Tibial artery (tissue), 4 donors: ENCODE results near the gene HAGHL.

Experiments
- DNase-seq, 2 donors: peaks; one replicate each; pipeline ENCODE4 v3.0.0-alpha.2; 2019
- H3K27ac ChIP-seq, 2 donors: fragments of 200-600 bp; sonication (generic) in 1 of 2; 1 replicate in 1 of 2; 2 replicates in 1 of 2; pipeline ENCODE4 v1.5.1; 2018 to 2019; ENCODE audit warnings: mild to moderate bottlenecking in 1 of 2
- H3K27me3 ChIP-seq, 2 donors: fragments of 200-600 bp; sonication (generic) in 1 of 2; one replicate each; pipeline versions ENCODE4 v1.5.1 to v1.6.0; 2016 to 2019
- H3K36me3 ChIP-seq, 3 donors: fragments of 200-600 bp; sonication (generic) in 2 of 3; one replicate each; pipeline ENCODE4 v1.5.1; 2016 to 2019; ENCODE audit warnings: mild to moderate bottlenecking in 2 of 3
- H3K4me1 ChIP-seq, 4 donors: fragments of 200-600 bp; sonication (generic) in 2 of 4; 1 replicate in 3 of 4; 2 replicates in 1 of 4; pipeline ENCODE4 v1.5.1; 2016 to 2019
- H3K4me3 ChIP-seq, 2 donors: fragments of 200-600 bp; sonication (generic) in 1 of 2; 1 replicate in 1 of 2; 2 replicates in 1 of 2; pipeline ENCODE4 v1.5.1; 2018 to 2019; ENCODE audit warnings: mild to moderate bottlenecking in 2 of 2
- H3K9me3 ChIP-seq, 3 donors: fragments of 200-600 bp; sonication (generic) in 1 of 3; one replicate each; pipeline ENCODE4 v1.5.1; 2016 to 2019
- CTCF ChIP-seq, 2 experiments: fragments of 200-600 bp in 1 of 2; fragments of 450-650 bp in 1 of 2; IDR thresholded peaks; one replicate each; pipeline ENCODE4 v1.5.1; 2017 to 2019; ENCODE audit warnings: antibody characterized with exemption in 2 of 2, mild to moderate bottlenecking in 1 of 2, moderate library complexity in 1 of 2
- intact Hi-C: fragments of 100-400 bp; cut with DNase I; formaldehyde crosslinking; loops from one replicate; pipeline ENCODE4 v1.15.0; 2023; ENCODE audit warnings: low total_unique reads

Gene HAGHL

GRCh38 chr16:726188-726437 is 793 bp upstream of the HAGHL start:
- Histone ChIP-seq H3K4me3 (no peak overlapping the region), H3K27ac (no peak overlapping the region), H3K9me3 (no peaks in the 10 kb centered on the region), H3K27me3 (peaks cover 0 to 45% of the 10 kb centered on the region in 2 donors), H3K36me3 (peaks cover 0 to 19% (median 0%) of the 10 kb centered on the region in 3 donors), H3K4me1 (peaks cover 0 to 45% (median 38%) of the 10 kb centered on the region in 4 donors)
- TF ChIP-seq CTCF (IDR thresholded peaks at IDR 0.05), result no peak
- DNase-seq, result no peak
- intact Hi-C loops, result no loop called here

GRCh38 chr16:727291-727977 is 528 bp downstream of the HAGHL start:
- Histone ChIP-seq H3K4me1 (peaks cover 0 to 32% (median 29%) of the 10 kb centered on the region in 4 donors), H3K9me3 (no peaks in the 10 kb centered on the region), H3K36me3 (peaks cover 0 to 32% (median 5%) of the 10 kb centered on the region in 3 donors), H3K27ac (no peak overlapping the region), H3K27me3 (peaks cover 0 to 45% of the 10 kb centered on the region in 2 donors), H3K4me3 (peak overlapping the region; percentile 39 to 44)
- DNase-seq, result no peak
- intact Hi-C loops, result no loop called here
- TF ChIP-seq CTCF (IDR thresholded peaks at IDR 0.05), result no peak

- H3K4me3 ChIP-seq, result peak overlapping the region; percentile 39 to 44
- H3K27me3 ChIP-seq, result peaks cover 0 to 45% of the 10 kb centered on the region in 2 donors
- no peak for TF ChIP-seq CTCF (IDR thresholded peaks at IDR 0.05)
- no peak overlapping the region for H3K27ac ChIP-seq
- peaks cover 0 to 31% (median 29%) of the 10 kb centered on the region in 4 donors for H3K4me1 ChIP-seq
- DNase-seq, result peak in 1 of 2 donors; percentile 49
- peaks cover 6 to 41% (median 13%) of the 10 kb centered on the region in 3 donors for H3K36me3 ChIP-seq
- no peaks in the 10 kb centered on the region for H3K9me3 ChIP-seq
- intact Hi-C loops, result no loop called here
Measured at GRCh38 chr16:728131-728889, 1.4 kb downstream of the HAGHL start.

- no peaks in the 10 kb centered on the region for H3K9me3 ChIP-seq
- TF ChIP-seq CTCF (IDR thresholded peaks at IDR 0.05), result no peak
- H3K36me3 ChIP-seq, result peaks cover 14 to 49% (median 21%) of the 10 kb centered on the region in 3 donors
- peaks cover 0 to 45% of the 10 kb centered on the region in 2 donors for H3K27me3 ChIP-seq
- H3K27ac ChIP-seq, result no peak overlapping the region
- peaks cover 0 to 31% (median 29%) of the 10 kb centered on the region in 4 donors for H3K4me1 ChIP-seq
- DNase-seq, result no peak
- intact Hi-C loops, result no loop called here
- H3K4me3 ChIP-seq, result peak overlapping the region in 1 of 2 donors; percentile 44
Measured at GRCh38 chr16:728890-729744, 2.2 kb downstream of the HAGHL start.
